A549 (cell line): ENCODE data around the gene RAPGEFL1. TPM values are rescaled to one million over a fixed set of nuclear protein-coding genes. Genes with fewer than 3 reads are reported as not detected.
"Not testable (repeated sequence)": the region's sequence is repeated elsewhere in the genome, so short reads cannot be mapped to it uniquely, and the experiment has no call there.

Experiments
- ATAC-seq, 2 experiments: fragments of 200-7000 bp in 1 of 2; fragments of >200 bp in 1 of 2; cut with Nextera tagmentation in 1 of 2; cut with Tn5 transposase in 1 of 2; 3 replicates each; pipeline versions ENCODE4 v1.8.0 to v1.9.1; 2018 to 2020; ENCODE audit warnings: mild to moderate bottlenecking in 1 of 2, moderate library complexity in 1 of 2
- CTCF ChIA-PET: fragments of 300-600 bp; sonication (Branson Sonifier 250); formaldehyde crosslinking; extraction: SDS; loops from one replicate; lab custom pipeline; 2021; ENCODE audit warnings: antibody characterized with exemption, inconsistent platforms; lab: Yijun Ruan, JAX
- POLR2A ChIA-PET: fragments of 350-600 bp; formaldehyde crosslinking; extraction: SDS; loops from one replicate; lab custom pipeline; 2021; ENCODE audit warnings: antibody characterized with exemption, inconsistent platforms; lab: Yijun Ruan, JAX
- DNase-seq, 2 experiments: peaks; one replicate each; pipeline versions ENCODE4 v3.0.0 to v3.0.0-alpha.2; 2011 to 2016; ENCODE audit warnings: low read depth in 1 of 2, low spot score in 1 of 2
- FAIRE-seq: peaks from 2 replicates; lab custom pipeline; 2011; peaks lifted over from hg19 to GRCh38; lab: Jason Lieb, UNC
- H3K27ac ChIP-seq, 2 experiments: fragments of >200 bp; sonication (Bioruptor Twin); formaldehyde crosslinking; 3 replicates each; pipeline ENCODE4 v1.5.1; 2016 to 2017
- H3K4me1 ChIP-seq: fragments of >200 bp; sonication (Bioruptor Twin); formaldehyde crosslinking; 3 replicates; pipeline ENCODE4 v1.6.1; 2016
- H3K4me2 ChIP-seq: fragments of >200 bp; sonication (Bioruptor Twin); formaldehyde crosslinking; 3 replicates; pipeline ENCODE4 v1.6.1; 2016
- H3K4me3 ChIP-seq: fragments of >200 bp; sonication (Bioruptor Twin); formaldehyde crosslinking; 3 replicates; pipeline ENCODE4 v1.5.1; 2016
- H3K9me3 ChIP-seq: fragments of >200 bp; sonication (Bioruptor Twin); formaldehyde crosslinking; 3 replicates; pipeline ENCODE4 v1.6.1; 2016
- CEBPB ChIP-seq, 2 experiments: fragments of >200 bp in 1 of 2; sonication (Bioruptor Twin) in 1 of 2; formaldehyde crosslinking in 1 of 2; IDR thresholded peaks; 2 replicates each; pipeline ENCODE4 v1.6.1; 2012 to 2016
- CHD2 ChIP-seq: fragments of 150-350 bp; IDR thresholded peaks from 2 replicates; pipeline ENCODE4 v1.6.1; 2014; ENCODE audit warnings: low read length; ENCODE audit not compliant: partially characterized antibody
- CTCF ChIP-seq: fragments of >200 bp; sonication (Bioruptor Twin); formaldehyde crosslinking; IDR thresholded peaks from 3 replicates; pipeline ENCODE4 v1.5.1; 2016
- ELK1 ChIP-seq: fragments of 150-350 bp; IDR thresholded peaks from 2 replicates; pipeline ENCODE4 v1.6.1; 2014; ENCODE audit warnings: low read depth, mild to moderate bottlenecking, low read length
- EP300 ChIP-seq, 2 experiments: fragments of >200 bp; sonication (Bioruptor Twin); formaldehyde crosslinking; IDR thresholded peaks; 2 replicates in 1 of 2; 3 replicates in 1 of 2; pipeline ENCODE4 v1.6.1; 2016 to 2017
- ESRRA ChIP-seq: fragments of 150-350 bp; IDR thresholded peaks from 2 replicates; pipeline ENCODE4 v1.6.1; 2014; ENCODE audit warnings: mild to moderate bottlenecking, low read length, borderline replicate concordance
- FOSL2 ChIP-seq, 2 experiments: fragments of 450-650 bp in 1 of 2; fragments of >200 bp in 1 of 2; sonication (Bioruptor Twin) in 1 of 2; formaldehyde crosslinking; IDR thresholded peaks; 2 replicates each; pipeline versions ENCODE4 v1.5.0 to v1.6.1; 2016 to 2020; ENCODE audit warnings: mild to moderate bottlenecking in 1 of 2, moderate library complexity in 1 of 2
- FOXS1 ChIP-seq: fragments of 250-450 bp; sonication (Bioruptor Pico); IDR thresholded peaks from 2 replicates; pipeline ENCODE4 v1.5.0; 2020; ENCODE audit warnings: mild to moderate bottlenecking, moderate library complexity
- GATA3 ChIP-seq: IDR thresholded peaks from 2 replicates; pipeline ENCODE4 v1.6.1; 2012; ENCODE audit warnings: borderline replicate concordance
- HDAC2 ChIP-seq: fragments of 200-600 bp; sonication (generic); IDR thresholded peaks from 2 replicates; pipeline ENCODE4 v1.6.1; 2016
- HES2 ChIP-seq: fragments of >200 bp; sonication (Bioruptor Twin); formaldehyde crosslinking; IDR thresholded peaks from 2 replicates; pipeline ENCODE4 v1.6.1; 2016
- HMGXB4 ChIP-seq: fragments of 250-450 bp; sonication (Bioruptor Pico); IDR thresholded peaks from 2 replicates; pipeline ENCODE4 v1.5.0; 2021; ENCODE audit warnings: mild to moderate bottlenecking, moderate library complexity, borderline replicate concordance
- HOXA7 ChIP-seq: fragments of 250-450 bp; sonication (Bioruptor Pico); IDR thresholded peaks from 2 replicates; pipeline ENCODE4 v1.5.0; 2020; ENCODE audit warnings: mild to moderate bottlenecking, moderate library complexity
- JUN ChIP-seq, 2 experiments: fragments of >200 bp; sonication (Bioruptor Twin); formaldehyde crosslinking; IDR thresholded peaks; 2 replicates in 1 of 2; 3 replicates in 1 of 2; pipeline ENCODE4 v1.6.1; 2016 to 2017
- JUNB ChIP-seq: fragments of >200 bp; sonication (Bioruptor Twin); formaldehyde crosslinking; IDR thresholded peaks from 2 replicates; pipeline ENCODE4 v1.6.1; 2016
- KDM1A ChIP-seq: fragments of 200-600 bp; sonication (generic); IDR thresholded peaks from 2 replicates; pipeline ENCODE4 v1.6.1; 2016; ENCODE audit warnings: low read depth, mild to moderate bottlenecking
- MAFK ChIP-seq: fragments of 450-650 bp; IDR thresholded peaks from 2 replicates; pipeline ENCODE4 v1.6.1; 2014; ENCODE audit not compliant: partially characterized antibody
- MAX ChIP-seq: IDR thresholded peaks from 2 replicates; pipeline ENCODE4 v1.6.1; 2012
- MAZ ChIP-seq: fragments of 150-350 bp; IDR thresholded peaks from 2 replicates; pipeline ENCODE4 v1.6.1; 2014; ENCODE audit warnings: antibody characterized with exemption, low read depth, low read length, borderline replicate concordance
- NFE2L2 ChIP-seq: fragments of 150-350 bp; conservative IDR thresholded peaks from 2 replicates; pipeline ENCODE4 v1.6.1; 2014; ENCODE audit warnings: low read length
- NPAS2 ChIP-seq: fragments of 250-450 bp; sonication (Bioruptor Pico); IDR thresholded peaks from 2 replicates; pipeline ENCODE4 v1.8.0; 2022; ENCODE audit warnings: mild to moderate bottlenecking, moderate library complexity, borderline replicate concordance
- PHF8 ChIP-seq: fragments of 200-600 bp; sonication (generic); IDR thresholded peaks from 2 replicates; pipeline ENCODE4 v1.6.1; 2016; ENCODE audit warnings: low read depth, mild to moderate bottlenecking, antibody characterized with exemption, moderate library complexity, borderline replicate concordance
- POLR2A ChIP-seq: IDR thresholded peaks from 2 replicates; pipeline ENCODE4 v1.6.1; 2012; ENCODE audit warnings: mild to moderate bottlenecking, low read length
- ZC3H11A ChIP-seq: fragments of 450-650 bp; IDR thresholded peaks from 2 replicates; pipeline ENCODE4 v1.6.1; 2014; ENCODE audit warnings: antibody characterized with exemption, mild to moderate bottlenecking
- WGBS: methylation state at CpG from one replicate; pipeline ENCODE4 v1.1.6; 2017; ENCODE audit errors: missing lambda C conversion rate; 5-methylcytosine and 5-hydroxymethylcytosine counted together
- polyA plus RNA-seq, 4 experiments: library from polyadenylated mRNA; depleted of rRNA in 3 of 4; stranded (reverse); fragments of >200 nt; fragmentation: RNase III in 1 of 4; extraction: RNeasy Plus Mini Kit Qiagen cat#74134 plus additional on column Dnase treatment in 1 of 4; gene quantifications; 2 replicates in 3 of 4; 3 replicates in 1 of 4; pipeline ENCODE4 v1.2.3, GENCODE V29; 2011 to 2017

RAPGEFL1 gene
- polyA plus RNA-seq, 2 of the 4 experiments (the other 2 are of a cell fraction) = 4.1 to 4.8 TPM

DNA sequence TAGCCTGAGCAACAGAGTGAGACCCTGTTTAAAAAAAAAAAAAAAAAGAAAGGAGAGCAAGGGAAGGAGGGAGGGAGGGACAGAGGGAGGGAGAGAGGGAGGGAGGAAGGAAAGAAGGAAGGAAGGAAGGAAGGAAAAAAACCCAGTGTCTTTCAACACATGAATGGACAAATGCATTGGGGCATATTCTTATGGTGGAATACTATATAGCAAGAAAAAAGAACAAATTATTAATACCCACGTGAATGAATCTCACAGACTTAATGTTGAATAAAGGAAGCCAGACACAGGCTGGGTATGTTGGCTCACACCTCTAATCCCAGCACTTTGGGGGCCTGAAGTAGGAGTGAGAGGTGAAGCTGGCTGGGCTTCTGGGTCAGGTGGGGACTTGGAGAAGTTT is 20.3 kb downstream of the RAPGEFL1 start (continued):
- TF ChIP-seq HES2 (no peak), NPAS2 (no peak), MAZ (no peak), KDM1A (no peak), FOSL2 (IDR thresholded peaks at IDR 0.05) (no peak), FOSL2 (CRISPR knock-in tag; IDR thresholded peaks at IDR 0.05) (no peak), JUN (IDR thresholded peaks at IDR 0.05) (no peak), ELK1 (no peak)

GRCh38 chr17:40197965-40198456 is 20.7 kb downstream of the RAPGEFL1 start:
- DNase-seq (peak in 1 of 2 experiments; percentile 62), ATAC-seq (peak in 1 of 2 experiments; percentile 50; a peak in 3 of 6 replicates)
- WGBS = 36% methylated on average over 8 of the region's 8 CpGs
- H3K9me3 ChIP-seq, H3K4me1 ChIP-seq, FAIRE-seq, H3K27ac ChIP-seq: not testable (repeated sequence)
- TF ChIP-seq POLR2A (peak; percentile 17; the same call in 1 of the 2 replicates), MAFK (peak; percentile 99)
- peak overlapping the region; percentile 33 for H3K4me3 ChIP-seq
- ChIA-PET POLR2A (interaction anchor here (0.6 to 1.2 kb wide), 3 partner anchors 20 to 97 kb away, joined by 3 to 6 read pairs (median 4); partner anchors contain the start of gene NR1D1), CTCF (interaction anchor here (0.7 to 14.1 kb wide), 10 partner anchors 6 to 157 kb away, joined by 3 to 232 read pairs (median 16); partner anchors contain the start of genes CDC6 and WIPF2)
- H3K4me2 ChIP-seq = peak overlapping the region; percentile 48

DNA sequence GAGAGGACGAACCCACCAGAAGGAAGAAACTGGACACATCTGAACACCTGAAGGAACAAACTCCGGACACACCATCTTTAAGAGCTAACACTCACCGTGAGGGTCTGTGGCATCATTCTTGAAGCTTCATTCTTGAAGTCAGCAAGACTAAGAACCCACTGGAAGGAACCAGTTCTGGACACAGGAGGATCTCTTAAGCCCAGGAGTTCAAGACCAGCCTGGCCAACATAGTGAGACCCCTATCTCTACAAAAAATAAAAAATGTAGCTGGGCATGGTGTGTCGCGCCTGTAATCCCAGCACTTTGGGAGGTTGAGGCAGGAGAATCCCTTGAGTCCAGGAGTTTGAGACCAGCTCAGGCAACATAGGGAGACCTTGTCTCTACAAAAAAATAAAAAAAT is 21.3 kb downstream of the RAPGEFL1 start:
- TF ChIP-seq CTCF (no peak), EP300 (IDR thresholded peaks at IDR 0.05) (no peak), KDM1A (no peak), HES2 (no peak), MAFK (no peak), HDAC2 (no peak), MAZ (no peak), ZC3H11A (no peak), HOXA7 (CRISPR knock-in tag) (no peak), CEBPB (IDR thresholded peaks at IDR 0.05) (no peak)
- H3K4me2 ChIP-seq = peak overlapping the region; percentile 48
- FAIRE-seq = no peak

DNA sequence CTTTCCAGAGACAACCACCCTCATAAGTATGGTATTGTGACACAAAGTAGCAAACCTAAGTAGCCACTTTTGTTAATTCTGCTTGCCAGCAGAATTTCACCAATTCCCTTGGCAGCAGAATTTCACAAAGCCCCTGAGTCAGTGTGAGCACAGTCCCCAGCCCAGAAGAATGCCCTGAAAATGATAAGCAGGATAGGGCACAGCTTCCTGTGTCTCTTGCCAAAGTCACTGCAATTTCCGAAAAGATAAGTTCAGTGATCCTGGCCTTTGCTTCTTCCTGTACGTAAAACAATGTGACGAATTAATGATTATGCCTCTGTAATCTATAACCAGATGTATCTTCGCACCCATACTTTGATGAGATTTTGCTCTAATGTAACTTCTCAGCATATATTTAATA is 25.9 kb downstream of the RAPGEFL1 start:
- DNase-seq = no peak
- H3K4me1 ChIP-seq = no peaks in the 10 kb centered on the region
- 88% methylated on average over 4 of the region's 4 CpGs for WGBS
- H3K4me2 ChIP-seq = no peak overlapping the region
- H3K27ac ChIP-seq = no peak overlapping the region
- FAIRE-seq = no peak
- no peak for ATAC-seq
- no peaks in the 10 kb centered on the region for H3K9me3 ChIP-seq
- CTCF ChIA-PET = interaction anchor here (0.6 to 14.1 kb wide), 18 partner anchors 8 to 222 kb away, joined by 3 to 232 read pairs (median 6); partner anchors contain the start of genes CDC6 and WIPF2
- no peak overlapping the region for H3K4me3 ChIP-seq
- POLR2A ChIA-PET = interaction anchor here (1.7 kb wide), 1 partner anchor 15 kb away, joined by 3 read pairs; no protein-coding TSS in a partner anchor
- TF ChIP-seq CHD2 (no peak), MAX (no peak), ESRRA (no peak), GATA3 (no peak), NFE2L2 (no peak), FOXS1 (CRISPR knock-in tag) (no peak), PHF8 (no peak), POLR2A (no peak), HOXA7 (CRISPR knock-in tag) (no peak), CEBPB (IDR thresholded peaks at IDR 0.05) (no peak), HMGXB4 (no peak), JUNB (no peak)

More for the DNA sequence above, 21.3 kb downstream of the RAPGEFL1 start:
- ChIA-PET POLR2A (interaction anchor here (0.6 to 1.2 kb wide), 3 partner anchors 20 to 98 kb away, joined by 4 to 6 read pairs (median 4); partner anchors contain the start of gene NR1D1), CTCF (interaction anchor here (0.7 to 14.1 kb wide), 13 partner anchors 7 to 185 kb away, joined by 3 to 232 read pairs (median 6); partner anchors contain the start of genes CDC6, CSF3 and WIPF2)
- H3K4me1 ChIP-seq = peaks cover 7% of the 10 kb centered on the region
- no peak for ATAC-seq
- no peak for DNase-seq
- no peak overlapping the region for H3K27ac ChIP-seq
- peaks cover 5% of the 10 kb centered on the region; the same call in 2 of the 3 replicates for H3K9me3 ChIP-seq
- peak overlapping the region; percentile 33; the same call in 2 of the 3 replicates for H3K4me3 ChIP-seq
- 75% methylated on average over 5 of the region's 5 CpGs for WGBS
